CD1c-positive myeloid dendritic cell (primary cell): ENCODE data around the gene EPHB1.

Source experiments
- DNase-seq: peaks from one replicate; pipeline ENCODE4 v3.0.0-alpha.2; 2016; ENCODE audit errors: extremely low spot score

The EPHB1 gene

GRCh38 chr3:135128818-135129217 is 333.8 kb downstream of the EPHB1 start:
- no peak for DNase-seq

GRCh38 chr3:135131290-135131689 is 336.2 kb downstream of the EPHB1 start:
- no peak for DNase-seq

GRCh38 chr3:135133905-135134683 is 339.0 kb downstream of the EPHB1 start:
- no peak for DNase-seq

GRCh38 chr3:135134684-135135075 is 339.6 kb downstream of the EPHB1 start:
- DNase-seq = no peak

GRCh38 chr3:135135445-135135844 is 340.4 kb downstream of the EPHB1 start:
- no peak for DNase-seq

GRCh38 chr3:135136361-135137100 is 341.5 kb downstream of the EPHB1 start:
- no peak for DNase-seq

GRCh38 chr3:135137296-135137695 is 342.2 kb downstream of the EPHB1 start:
- no peak for DNase-seq

- DNase-seq = no peak
Observed at GRCh38 chr3:135138776-135139175, 343.7 kb downstream of the EPHB1 start.

GRCh38 chr3:135140591-135140990 is 345.5 kb downstream of the EPHB1 start:
- DNase-seq = no peak

GRCh38 chr3:135141160-135141559 is 346.1 kb downstream of the EPHB1 start:
- DNase-seq = no peak

GRCh38 chr3:135141672-135142071 is 346.6 kb downstream of the EPHB1 start:
- no peak for DNase-seq

- no peak for DNase-seq
Observed at GRCh38 chr3:135142530-135142929, 347.5 kb downstream of the EPHB1 start.

GRCh38 chr3:135143474-135143873 is 348.4 kb downstream of the EPHB1 start:
- DNase-seq = no peak

GRCh38 chr3:135145581-135145980 is 350.5 kb downstream of the EPHB1 start:
- no peak for DNase-seq

GRCh38 chr3:135147657-135148056 is 352.6 kb downstream of the EPHB1 start:
- no peak for DNase-seq

- no peak for DNase-seq
Observed at GRCh38 chr3:135148398-135149020, 353.4 kb downstream of the EPHB1 start.

GRCh38 chr3:135149707-135150681 is 354.9 kb downstream of the EPHB1 start:
- DNase-seq = no peak

- DNase-seq = no peak
Observed at GRCh38 chr3:135154186-135154585, 359.1 kb downstream of the EPHB1 start.

- no peak for DNase-seq
Observed at GRCh38 chr3:135155228-135155627, 360.2 kb downstream of the EPHB1 start.

- DNase-seq = no peak
Observed at GRCh38 chr3:135155791-135156190, 360.7 kb downstream of the EPHB1 start.

- DNase-seq = no peak
Observed at GRCh38 chr3:135157045-135157740, 362.1 kb downstream of the EPHB1 start.
